ENCODE data around the gene PRDM15.

DNA sequence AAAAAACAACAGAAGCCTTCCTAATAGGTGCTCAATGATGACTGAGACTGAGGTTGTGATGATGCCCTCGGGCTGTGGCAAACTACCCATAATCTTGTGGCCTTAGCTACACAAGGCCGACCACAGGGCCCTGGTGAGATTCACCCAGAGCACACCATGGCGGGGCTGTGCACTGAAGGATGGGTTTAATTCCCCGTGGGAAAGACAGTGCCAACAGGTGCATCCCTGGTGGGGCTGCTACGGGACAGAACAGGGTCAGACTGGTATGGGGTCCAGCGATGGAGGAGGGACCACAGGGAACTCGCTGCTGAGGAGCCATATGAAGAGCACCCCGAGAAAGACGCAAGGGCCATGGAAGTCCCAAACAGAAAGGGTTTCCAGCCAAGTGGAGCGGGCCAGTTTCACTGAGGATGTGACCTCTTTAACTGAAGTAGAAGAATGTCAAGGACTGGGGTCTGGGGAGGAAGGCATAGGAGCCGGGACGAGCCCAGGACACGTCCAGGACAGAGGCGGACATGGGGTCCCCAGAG lies 21.3 kb downstream of the PRDM15 start:
- TF ChIP-seq, protein P1, sequence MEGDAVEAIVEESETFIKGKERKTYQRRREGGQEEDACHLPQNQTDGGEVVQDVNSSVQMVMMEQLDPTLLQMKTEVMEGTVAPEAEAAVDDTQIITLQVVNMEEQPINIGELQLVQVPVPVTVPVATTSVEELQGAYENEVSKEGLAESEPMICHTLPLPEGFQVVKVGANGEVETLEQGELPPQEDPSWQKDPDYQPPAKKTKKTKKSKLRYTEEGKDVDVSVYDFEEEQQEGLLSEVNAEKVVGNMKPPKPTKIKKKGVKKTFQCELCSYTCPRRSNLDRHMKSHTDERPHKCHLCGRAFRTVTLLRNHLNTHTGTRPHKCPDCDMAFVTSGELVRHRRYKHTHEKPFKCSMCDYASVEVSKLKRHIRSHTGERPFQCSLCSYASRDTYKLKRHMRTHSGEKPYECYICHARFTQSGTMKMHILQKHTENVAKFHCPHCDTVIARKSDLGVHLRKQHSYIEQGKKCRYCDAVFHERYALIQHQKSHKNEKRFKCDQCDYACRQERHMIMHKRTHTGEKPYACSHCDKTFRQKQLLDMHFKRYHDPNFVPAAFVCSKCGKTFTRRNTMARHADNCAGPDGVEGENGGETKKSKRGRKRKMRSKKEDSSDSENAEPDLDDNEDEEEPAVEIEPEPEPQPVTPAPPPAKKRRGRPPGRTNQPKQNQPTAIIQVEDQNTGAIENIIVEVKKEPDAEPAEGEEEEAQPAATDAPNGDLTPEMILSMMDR (conservative IDR thresholded peaks at IDR 0.05; ENCODE audit: low read length) = no peak
- no peak for TF ChIP-seq EZH2phosphoT487 (IDR thresholded peaks at IDR 0.05; ENCODE audit: borderline replicate concordance)
